Pons (tissue), 1 donor: ENCODE measurements around the gene INSRR.

Experiments
- DNase-seq: peaks from one replicate; pipeline ENCODE4 v3.0.0-alpha.2; 2016; ENCODE audit warnings: low spot score

The INSRR gene

GRCh38 chr1:156894001-156894400 lies 35.1 kb upstream of the INSRR start:
- DNase-seq: no peak

GRCh38 chr1:156893048-156893953 lies 34.4 kb upstream of the INSRR start, which contains the start of gene PEAR1:
Gene PEAR1, plus strand, starts transcription at chr1:156893718. Its CDS starts 10,209 bp downstream, at chr1:156903927.
- DNase-seq: no peak

- peak; percentile 56 for DNase-seq
These were observed 33.5 kb upstream of the INSRR start for GRCh38 chr1:156892190-156893047.

GRCh38 chr1:156889802-156890580 lies 31.1 kb upstream of the INSRR start:
- peak; percentile 89 for DNase-seq

GRCh38 chr1:156887734-156888133 lies 28.8 kb upstream of the INSRR start:
- DNase-seq: no peak

GRCh38 chr1:156887317-156887716 lies 28.4 kb upstream of the INSRR start:
- no peak for DNase-seq

GRCh38 chr1:156886583-156887281 lies 27.8 kb upstream of the INSRR start:
- no peak for DNase-seq

GRCh38 chr1:156885880-156886355 lies 27.0 kb upstream of the INSRR start:
- DNase-seq: no peak

GRCh38 chr1:156885314-156885713 lies 26.4 kb upstream of the INSRR start:
- no peak for DNase-seq

GRCh38 chr1:156884560-156885184 lies 25.8 kb upstream of the INSRR start:
- no peak for DNase-seq

- no peak for DNase-seq
These were observed 25.0 kb upstream of the INSRR start for GRCh38 chr1:156883919-156884318.

GRCh38 chr1:156882543-156882942 lies 23.6 kb upstream of the INSRR start:
- no peak for DNase-seq

- no peak for DNase-seq
These were observed 22.7 kb upstream of the INSRR start for GRCh38 chr1:156881663-156882062.

- no peak for DNase-seq
These were observed 22.2 kb upstream of the INSRR start for GRCh38 chr1:156881101-156881500.

GRCh38 chr1:156880473-156880872 lies 21.6 kb upstream of the INSRR start:
- no peak for DNase-seq

GRCh38 chr1:156879876-156880275 lies 21.0 kb upstream of the INSRR start:
- DNase-seq: no peak

- no peak for DNase-seq
These were observed 18.7 kb upstream of the INSRR start for GRCh38 chr1:156877433-156878170.

- DNase-seq: no peak
These were observed 17.4 kb upstream of the INSRR start for GRCh38 chr1:156876281-156876680.

- DNase-seq: no peak
These were observed 16.4 kb upstream of the INSRR start for GRCh38 chr1:156875341-156875615.
